H1 (cell line): ENCODE measurements around the gene SPPL3.

Experiments
- ASH2L ChIP-seq: fragments of 200-600, 300-600 bp; sonication (generic); IDR thresholded peaks from one replicate; pipeline ENCODE4 v1.7.1; 2017; ENCODE audit warnings: low read length
- CEBPB ChIP-seq: IDR thresholded peaks from 2 replicates; pipeline ENCODE4 v1.6.1; 2012; ENCODE audit warnings: low read depth, low read length
- JUN ChIP-seq: IDR thresholded peaks from 2 replicates; pipeline ENCODE4 v1.6.1; 2011; ENCODE audit warnings: low read depth, mild to moderate bottlenecking, improper control_type of control experiment, low read length
- JUND ChIP-seq: IDR thresholded peaks from 2 replicates; pipeline ENCODE4 v1.6.1; 2011; ENCODE audit warnings: mild to moderate bottlenecking, improper control_type of control experiment, low read length
- POLR2AphosphoS5 ChIP-seq: IDR thresholded peaks from 2 replicates; pipeline ENCODE4 v1.6.1; 2011; ENCODE audit warnings: low read depth, low read length
- SIN3A ChIP-seq, 2 experiments: IDR thresholded peaks in 1 of 2; conservative IDR thresholded peaks in 1 of 2; 2 replicates each; pipeline ENCODE4 v1.6.1; 2011 to 2012; ENCODE audit warnings: low read length in 2 of 2, improper control_type of control experiment in 1 of 2, low read depth in 1 of 2, mild to moderate bottlenecking in 1 of 2
- SP1 ChIP-seq: IDR thresholded peaks from 2 replicates; pipeline ENCODE4 v1.6.1; 2011; ENCODE audit warnings: low read depth, low read length
- SRF ChIP-seq: IDR thresholded peaks from 2 replicates; pipeline ENCODE4 v1.6.1; 2011; ENCODE audit warnings: mild to moderate bottlenecking, low read depth, low read length, moderate library complexity
- YY1 ChIP-seq: IDR thresholded peaks from 2 replicates; pipeline ENCODE4 v1.6.1; 2011; ENCODE audit warnings: low read depth, mild to moderate bottlenecking, low read length
- TF ChIP-seq, protein P1 (sequence below), 3 experiments: IDR thresholded peaks; 1 replicate in 2 of 3; 2 replicates in 1 of 3; pipeline versions ENCODE4 v1.5.1 to v1.6.1; 2011; ENCODE audit warnings: low read length in 3 of 3, mild to moderate bottlenecking in 3 of 3, inconsistent platforms in 2 of 3, low read depth in 1 of 3, moderate library complexity in 1 of 3; ENCODE audit not compliant: insufficient read depth in 1 of 3; ENCODE audit errors: control extremely low read depth in 1 of 3

DNA sequence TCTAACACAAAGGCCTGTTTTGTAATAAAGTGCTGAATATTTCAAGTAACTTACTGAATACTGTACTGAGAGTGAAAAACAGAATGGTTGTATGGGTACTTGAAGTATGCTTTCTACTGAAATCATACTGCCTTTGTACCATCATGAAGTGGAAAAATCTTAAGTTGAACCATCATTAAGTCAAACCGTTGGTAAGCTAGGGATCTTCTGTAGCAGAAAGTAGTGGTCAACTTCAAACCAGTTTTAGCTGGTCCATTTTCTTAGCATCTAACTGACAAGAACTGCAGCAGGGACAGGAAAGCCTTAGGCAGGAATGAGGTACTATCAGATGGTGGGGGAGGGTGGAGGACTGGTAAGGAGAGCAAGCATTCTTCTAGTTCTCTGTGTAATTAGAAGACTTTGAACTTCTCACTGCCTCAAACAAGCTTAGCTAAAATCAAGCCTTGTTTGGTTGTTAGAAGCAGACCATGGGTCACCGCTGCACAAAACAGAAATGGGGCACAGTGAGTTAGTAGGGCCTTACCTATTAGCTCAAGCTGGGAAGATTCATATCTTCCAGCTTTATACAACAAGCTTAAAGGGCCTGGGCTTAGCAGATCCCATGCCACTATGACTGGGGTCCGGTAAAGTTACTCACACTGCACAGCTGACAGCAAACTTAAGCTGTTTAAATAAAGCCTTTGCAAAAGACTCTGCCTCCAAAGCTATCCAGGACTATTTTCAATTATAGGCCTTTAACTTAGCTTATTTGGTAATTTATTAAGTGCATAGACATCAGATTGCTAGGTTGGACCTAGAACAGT is 104.7 kb downstream of the SPPL3 start:
- TF ChIP-seq, protein P1, sequence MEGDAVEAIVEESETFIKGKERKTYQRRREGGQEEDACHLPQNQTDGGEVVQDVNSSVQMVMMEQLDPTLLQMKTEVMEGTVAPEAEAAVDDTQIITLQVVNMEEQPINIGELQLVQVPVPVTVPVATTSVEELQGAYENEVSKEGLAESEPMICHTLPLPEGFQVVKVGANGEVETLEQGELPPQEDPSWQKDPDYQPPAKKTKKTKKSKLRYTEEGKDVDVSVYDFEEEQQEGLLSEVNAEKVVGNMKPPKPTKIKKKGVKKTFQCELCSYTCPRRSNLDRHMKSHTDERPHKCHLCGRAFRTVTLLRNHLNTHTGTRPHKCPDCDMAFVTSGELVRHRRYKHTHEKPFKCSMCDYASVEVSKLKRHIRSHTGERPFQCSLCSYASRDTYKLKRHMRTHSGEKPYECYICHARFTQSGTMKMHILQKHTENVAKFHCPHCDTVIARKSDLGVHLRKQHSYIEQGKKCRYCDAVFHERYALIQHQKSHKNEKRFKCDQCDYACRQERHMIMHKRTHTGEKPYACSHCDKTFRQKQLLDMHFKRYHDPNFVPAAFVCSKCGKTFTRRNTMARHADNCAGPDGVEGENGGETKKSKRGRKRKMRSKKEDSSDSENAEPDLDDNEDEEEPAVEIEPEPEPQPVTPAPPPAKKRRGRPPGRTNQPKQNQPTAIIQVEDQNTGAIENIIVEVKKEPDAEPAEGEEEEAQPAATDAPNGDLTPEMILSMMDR (IDR thresholded peaks at IDR 0.05; ENCODE audit: control extremely low read depth in 1 of 3, insufficient read depth in 1 of 3, low read depth in 1 of 3, low read length in 3 of 3): no peak
- TF ChIP-seq POLR2AphosphoS5 (no peak), JUND (no peak), JUN (no peak), SP1 (no peak), SIN3A (conservative IDR thresholded peaks at IDR 0.05 in 1 of 2, IDR thresholded peaks at IDR 0.05 in 1 of 2; ENCODE audit: low read depth in 1 of 2, low read length in 2 of 2) (no peak), ASH2L (no peak), YY1 (no peak), SRF (no peak), CEBPB (no peak)
